Peyer's patch (tissue), 4 donors: ENCODE measurements around the gene SEC24C.

Experiments
- CTCF ChIP-seq, 6 experiments: fragments of 450-650 bp in 4 of 6; fragments of 200-600 bp in 2 of 6; sonication (generic) in 1 of 6; IDR thresholded peaks; one replicate each; pipeline ENCODE4 v1.5.1; 2017 to 2019; ENCODE audit warnings: antibody characterized with exemption in 6 of 6, mild to moderate bottlenecking in 3 of 6, moderate library complexity in 1 of 6
- POLR2A ChIP-seq, 2 donors: fragments of 450-650 bp; IDR thresholded peaks; one replicate each; pipeline ENCODE4 v1.5.1; 2017; ENCODE audit warnings: antibody characterized with exemption in 2 of 2, mild to moderate bottlenecking in 2 of 2, moderate library complexity in 2 of 2

GRCh38 chr10:73798087-73798486 is 53.9 kb downstream of the SEC24C start:
- TF ChIP-seq CTCF (IDR thresholded peaks at IDR 0.05) (no peak), POLR2A (IDR thresholded peaks at IDR 0.05) (no peak)
